ENCODE measurements around the gene GNAS-AS1. TPM values are rescaled to one million over a fixed set of nuclear protein-coding genes. Genes with fewer than 3 reads are reported as not detected.

GNAS-AS1 gene
- total RNA-seq, 1 donor from 2014 or later, result not detected

DNA sequence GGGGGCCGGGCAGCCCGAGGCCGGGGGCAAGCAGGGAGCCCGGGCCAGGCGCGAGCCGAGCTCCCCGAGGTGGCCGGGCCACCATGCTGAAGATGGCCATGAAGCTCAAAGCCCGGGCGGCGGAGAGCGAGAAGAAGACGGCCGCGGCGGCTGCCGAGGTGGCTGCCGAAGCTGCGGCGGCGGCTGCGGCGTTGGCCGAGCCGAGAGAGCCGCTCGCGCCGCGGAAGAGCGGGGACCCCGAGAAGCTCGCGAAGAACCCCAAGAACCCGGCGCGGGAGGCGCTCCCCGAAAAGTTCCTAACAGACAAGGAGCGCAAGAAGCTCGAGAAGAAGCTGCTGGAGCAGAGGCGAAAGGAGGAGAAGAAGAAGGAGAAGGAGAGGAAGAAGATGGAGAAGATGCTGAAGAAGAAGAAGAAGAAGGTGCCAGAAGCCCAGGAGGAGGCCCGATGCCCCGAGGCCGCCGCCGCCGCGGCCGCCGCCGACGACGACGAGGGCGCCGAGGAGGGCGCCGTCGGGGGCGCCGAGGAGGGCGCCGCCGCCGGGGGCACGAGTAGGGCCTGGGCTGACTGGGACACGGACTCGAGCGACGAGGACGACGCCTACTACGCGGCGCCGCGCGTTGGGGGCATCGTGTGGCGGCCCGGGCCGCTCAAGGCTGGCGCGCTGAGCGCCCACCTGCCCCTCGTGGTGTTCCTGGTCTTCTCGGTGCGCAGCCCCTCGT lies 39.3 kb upstream of the GNAS-AS1 start:
- H3K27ac ChIP-seq, result peak overlapping the region; percentile 99 to 100
- no peaks in the 10 kb centered on the region for H3K9me3 ChIP-seq
- no peak for TF ChIP-seq CTCF (IDR thresholded peaks at IDR 0.05)
- no peaks in the 10 kb centered on the region for H3K36me3 ChIP-seq
- peak overlapping the region; percentile 85 to 89 for H3K4me3 ChIP-seq
- intact Hi-C loops (cut with DNase I), result loop anchor here (2.0 to 10.0 kb wide), 4 partner anchors 91 to 1185 kb away; partner anchors contain the start of genes ATP5F1E and NELFCD
- H3K27me3 ChIP-seq, result no peaks in the 10 kb centered on the region
- no peak for DNase-seq (ENCODE audit: low spot score in 2 of 2)
- H3K4me1 ChIP-seq, result peaks cover 3 to 19% of the 10 kb centered on the region in 2 donors

- Histone ChIP-seq H3K4me3 (peak overlapping the region; percentile 85 to 89), H3K27me3 (no peaks in the 10 kb centered on the region), H3K36me3 (no peaks in the 10 kb centered on the region), H3K27ac (peak overlapping the region; percentile 99 to 100), H3K9me3 (no peaks in the 10 kb centered on the region), H3K4me1 (peaks cover 0 to 13% of the 10 kb centered on the region in 2 donors)
- no peak for TF ChIP-seq CTCF (IDR thresholded peaks at IDR 0.05)
- intact Hi-C loops (cut with DNase I), result loop anchor here (2.0 kb wide), 1 partner anchor 91 kb away; the partner anchor contains the start of gene NELFCD
- no peak for DNase-seq (ENCODE audit: low spot score in 2 of 2)
These were observed 38.6 kb upstream of the GNAS-AS1 start for GRCh38 chr20:58889334-58889760.

DNA sequence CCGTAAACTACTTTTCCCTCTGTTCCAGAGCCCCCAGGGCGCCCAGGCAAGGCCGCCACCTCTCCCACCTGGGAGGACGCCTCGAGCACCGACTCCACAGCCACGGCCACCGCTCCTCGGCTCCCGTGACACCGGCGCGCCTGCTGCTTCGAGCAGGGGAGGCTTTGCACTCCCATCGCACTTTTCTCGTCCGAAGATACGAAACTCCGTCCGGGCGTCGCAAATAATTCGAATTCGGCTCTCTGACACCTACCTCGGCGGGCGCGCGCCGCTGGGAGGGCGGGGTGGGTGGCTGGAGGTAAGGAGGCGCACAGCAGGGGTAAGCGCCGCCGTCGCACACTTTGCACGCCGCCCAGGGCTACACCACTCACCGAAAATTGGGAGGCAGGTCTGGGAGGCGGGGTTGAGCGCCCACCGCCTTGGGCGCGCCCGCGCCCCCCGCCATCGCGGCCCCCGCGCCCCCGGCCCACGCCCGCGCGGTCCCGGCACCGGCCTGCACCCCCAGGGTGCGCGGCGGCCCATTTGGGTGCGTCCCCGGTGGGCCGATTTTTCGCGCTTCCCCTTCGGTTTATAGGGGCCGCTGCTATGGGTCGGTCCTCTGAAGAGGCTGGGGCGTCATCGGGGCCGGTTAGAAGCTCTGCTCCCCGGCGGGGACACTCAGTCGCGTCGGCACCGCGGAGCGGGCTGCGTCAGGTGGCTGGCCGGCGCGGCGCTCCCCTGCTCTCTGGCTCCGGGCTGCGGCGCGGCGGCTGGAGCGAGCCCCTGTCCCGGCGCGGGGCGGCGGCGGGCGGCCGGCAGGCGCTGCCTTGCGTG lies 38.0 kb upstream of the GNAS-AS1 start:
- H3K4me3 ChIP-seq, result peak overlapping the region; percentile 85 to 89
- H3K9me3 ChIP-seq, result no peaks in the 10 kb centered on the region
- peak in 1 of 3 experiments; percentile 2 for TF ChIP-seq CTCF (IDR thresholded peaks at IDR 0.05)
- intact Hi-C loops (cut with DNase I), result loop anchor here (2.0 kb wide), 1 partner anchor 92 kb away; the partner anchor contains the start of gene NELFCD
- H3K27me3 ChIP-seq, result no peaks in the 10 kb centered on the region
- H3K36me3 ChIP-seq, result no peaks in the 10 kb centered on the region
- peaks cover 0 to 6% of the 10 kb centered on the region in 2 donors for H3K4me1 ChIP-seq
- peak; percentile 45 to 89 for DNase-seq (ENCODE audit: low spot score in 2 of 2)
- H3K27ac ChIP-seq, result peak overlapping the region; percentile 99 to 100

DNA sequence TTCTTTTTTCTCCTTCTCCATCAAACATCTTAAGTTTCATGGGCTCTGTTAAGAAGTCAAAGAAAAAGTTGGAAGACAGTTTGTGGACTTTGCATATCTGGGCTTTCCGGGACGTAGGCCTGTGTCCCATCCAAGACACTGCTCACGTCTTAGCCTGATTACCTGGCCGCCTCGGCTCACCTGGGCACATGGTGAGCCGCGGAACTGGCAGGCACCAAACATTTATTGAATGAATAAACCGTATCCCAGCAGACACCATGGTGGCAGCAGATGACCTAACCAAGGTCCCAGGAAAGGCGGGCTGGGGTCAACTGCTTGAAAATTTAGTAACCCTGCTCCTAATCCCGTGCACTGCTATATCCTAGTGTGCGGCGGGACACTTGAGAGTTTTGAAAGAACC lies 37.4 kb upstream of the GNAS-AS1 start:
- Histone ChIP-seq H3K4me1 (peaks cover 0 to under 1% of the 10 kb centered on the region in 2 donors), H3K27ac (peak overlapping the region; percentile 35 to 100), H3K9me3 (no peaks in the 10 kb centered on the region), H3K27me3 (no peaks in the 10 kb centered on the region), H3K4me3 (peak overlapping the region; percentile 85 to 89), H3K36me3 (no peaks in the 10 kb centered on the region)
- intact Hi-C loops (cut with DNase I), result loop anchor here (2.0 kb wide), 1 partner anchor 93 kb away; the partner anchor contains the start of gene NELFCD
- no peak for DNase-seq (ENCODE audit: low spot score in 2 of 2)
- no peak for TF ChIP-seq CTCF (IDR thresholded peaks at IDR 0.05)

DNA sequence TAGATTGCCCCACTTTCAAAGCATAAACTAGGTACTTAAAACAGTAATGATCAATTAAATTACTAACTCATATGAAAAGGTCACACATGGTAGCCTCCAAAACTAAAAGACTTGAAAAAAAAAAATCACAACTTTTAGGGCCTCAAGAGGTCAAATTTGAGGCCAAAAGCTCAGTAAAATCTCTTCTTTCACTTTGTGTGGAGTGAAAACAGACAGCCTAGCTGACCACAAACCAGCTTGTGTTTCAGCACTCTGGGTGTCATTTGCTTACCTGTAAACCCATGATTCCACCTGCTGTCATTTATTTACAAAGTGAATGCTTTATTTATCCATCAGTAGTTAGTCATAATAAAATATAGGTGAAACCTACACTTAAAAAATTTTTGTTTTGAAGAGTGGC lies 35.8 kb upstream of the GNAS-AS1 start:
- Histone ChIP-seq H3K27ac (no peak overlapping the region), H3K9me3 (no peaks in the 10 kb centered on the region), H3K4me3 (no peak overlapping the region), H3K36me3 (no peaks in the 10 kb centered on the region), H3K27me3 (no peaks in the 10 kb centered on the region), H3K4me1 (no peaks in the 10 kb centered on the region)
- intact Hi-C loops (cut with DNase I), result no loop called here
- no peak for DNase-seq (ENCODE audit: low spot score in 2 of 2)
- no peak for TF ChIP-seq CTCF (IDR thresholded peaks at IDR 0.05)

Data from ascending aorta (tissue), 2 donors.